GM12878 (cell line): Measurements from ENCODE around the gene CDH15. TPM values are rescaled to one million over a fixed set of nuclear protein-coding genes. Genes with fewer than 3 reads are reported as not detected.

Source experiments
- BACH1 ChIP-seq: fragments of 450-650 bp; IDR thresholded peaks from 2 replicates; pipeline ENCODE4 v1.6.1; 2017; ENCODE audit warnings: mild to moderate bottlenecking, borderline replicate concordance
- CBX5 ChIP-seq: sonication (generic); IDR thresholded peaks from 2 replicates; pipeline ENCODE4 v1.6.1; 2016; ENCODE audit warnings: low read depth, moderate library complexity, mild to moderate bottlenecking, inconsistent platforms
- CHD2 ChIP-seq: IDR thresholded peaks from 2 replicates; pipeline ENCODE4 v1.6.1; 2011; ENCODE audit warnings: low read depth, low read length, improper control_type of control experiment, borderline replicate concordance
- ESRRA ChIP-seq: IDR thresholded peaks from 2 replicates; pipeline ENCODE4 v1.6.1; 2012; ENCODE audit warnings: mild to moderate bottlenecking, low read length, improper control_type of control experiment
- FOXK2 ChIP-seq: fragments of 450-650 bp; IDR thresholded peaks from 2 replicates; pipeline ENCODE4 v1.6.1; 2017; ENCODE audit warnings: mild to moderate bottlenecking, moderate library complexity
- FOXM1 ChIP-seq: IDR thresholded peaks from 2 replicates; pipeline ENCODE4 v1.6.1; 2012; ENCODE audit warnings: low read depth, mild to moderate bottlenecking, inconsistent platforms, low read length, moderate library complexity
- IRF4 ChIP-seq: IDR thresholded peaks from 2 replicates; pipeline ENCODE4 v1.6.1; 2011; ENCODE audit warnings: low read depth, low read length
- IRF5 ChIP-seq: fragments of 450-650 bp; IDR thresholded peaks from 2 replicates; pipeline ENCODE4 v1.6.1; 2017; ENCODE audit warnings: borderline replicate concordance
- JUND ChIP-seq: IDR thresholded peaks from 2 replicates; pipeline ENCODE4 v1.6.1; 2012; ENCODE audit warnings: low read depth, mild to moderate bottlenecking, low read length, improper control_type of control experiment, moderate library complexity
- PBX3 ChIP-seq: IDR thresholded peaks from 2 replicates; pipeline ENCODE4 v1.6.1; 2011; ENCODE audit warnings: mild to moderate bottlenecking, low read depth, low read length, moderate library complexity; ENCODE audit not compliant: insufficient replicate concordance
- RCOR1 ChIP-seq: conservative IDR thresholded peaks from 2 replicates; pipeline ENCODE4 v1.6.1; 2012; ENCODE audit warnings: low read depth, low read length, improper control_type of control experiment
- SIN3A ChIP-seq: IDR thresholded peaks from 2 replicates; pipeline ENCODE4 v1.6.1; 2012; ENCODE audit warnings: low read depth, low read length, improper control_type of control experiment
- SP1 ChIP-seq: IDR thresholded peaks from one replicate; pipeline ENCODE4 v1.6.1; 2011; ENCODE audit warnings: low read depth, low read length
- STAT1 ChIP-seq: fragments of 450-650 bp; conservative IDR thresholded peaks from 2 replicates; pipeline ENCODE4 v1.6.1; 2014; ENCODE audit warnings: antibody characterized with exemption, mild to moderate bottlenecking
- TCF7 ChIP-seq: IDR thresholded peaks from 2 replicates; pipeline ENCODE4 v1.6.1; 2014; ENCODE audit warnings: antibody characterized with exemption, borderline replicate concordance
- ZBTB4 ChIP-seq: fragments of 450-650 bp; formaldehyde crosslinking; IDR thresholded peaks from 2 replicates; pipeline ENCODE4 v1.4.0; 2022; ENCODE audit warnings: mild to moderate bottlenecking, moderate library complexity
- ZBTB40 ChIP-seq: fragments of 450-650 bp; IDR thresholded peaks from 2 replicates; pipeline ENCODE4 v1.6.1; 2016; ENCODE audit warnings: mild to moderate bottlenecking, moderate library complexity, borderline replicate concordance
- polyA plus RNA-seq, 11 experiments: library from polyadenylated mRNA; depleted of rRNA in 4 of 11; unstranded in 6 of 11; stranded (reverse) in 5 of 11; fragments of >200 nt; fragmentation: Nextera tagmentation in 4 of 11; fragmentation: Illumina TruSeq in 1 of 11; extraction: Ambion mirVana in 4 of 11; extraction: Trizol in 1 of 11; gene quantifications; 1 replicate in 1 of 11; 2 replicates in 10 of 11; pipeline versions ENCODE4 v1.2.1 to v1.2.3, GENCODE V29; 2011 to 2016; ENCODE audit warnings: inconsistent platforms in 2 of 11, missing spikeins in 2 of 11, low read depth in 1 of 11
- total RNA-seq, 4 experiments: library from RNA; depleted of rRNA in 3 of 4; stranded (reverse); fragments of >200 nt in 3 of 4; fragmentation: Illumina TruSeq in 1 of 4; extraction: Trizol in 1 of 4; gene quantifications; 2 replicates each; pipeline versions ENCODE4 v1.2.1 to v1.2.3, GENCODE V29; 2013 to 2021

Gene CDH15
- total and polyA plus RNA-seq, 10 of the 15 experiments (the other 5 are each of a cell fraction or from before 2014, with no cell fraction given), result 0.02 to 0.06 TPM; not detected in 8

- TF ChIP-seq JUND, result no peak
- no peak for TF ChIP-seq STAT1
- peak; percentile 93 for TF ChIP-seq SIN3A
- no peak for TF ChIP-seq TCF7
- no peak for TF ChIP-seq SP1
- TF ChIP-seq ESRRA, result no peak
- peak; percentile 59; the same call in 1 of the 2 replicates for TF ChIP-seq BACH1
- TF ChIP-seq FOXK2, result peak; percentile 81
- no peak for TF ChIP-seq CBX5
- TF ChIP-seq ZBTB4 (CRISPR knock-in tag), result no peak
- 0 out of 2 replicates have a peak, but pooled peaks have one; percentile 23 for TF ChIP-seq CHD2
- 0 out of 2 replicates have a peak, but pooled peaks have one; percentile 49 for TF ChIP-seq IRF4
- TF ChIP-seq PBX3, result no peak
- TF ChIP-seq IRF5, result no peak
- no peak for TF ChIP-seq ZBTB40
- no peak for TF ChIP-seq RCOR1
- no peak for TF ChIP-seq FOXM1
Observed at GRCh38 chr16:89216315-89217137, 45.0 kb downstream of the CDH15 start (continued).
